ENCODE data around the gene CD24.

DNA sequence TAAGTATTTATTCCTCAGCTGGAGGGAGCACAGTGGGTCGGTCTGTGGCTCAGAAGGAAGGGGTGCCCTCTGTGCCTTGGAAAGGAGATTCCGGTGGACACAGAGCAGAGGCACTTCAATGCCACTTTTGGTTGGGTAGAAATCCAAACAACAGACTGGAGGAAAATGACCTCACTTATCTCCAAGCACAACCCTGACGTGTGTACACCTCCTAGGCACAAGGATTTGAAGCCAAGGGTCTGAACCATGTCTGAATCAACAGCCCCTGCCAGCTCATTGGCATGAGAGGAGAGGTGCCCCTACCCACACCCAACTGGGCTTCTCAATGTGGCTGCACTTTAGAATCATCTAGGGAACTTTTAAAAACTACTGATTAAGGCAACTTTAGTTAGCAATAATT lies 13.4 kb downstream of the CD24 start:
- TF ChIP-seq, protein P1, sequence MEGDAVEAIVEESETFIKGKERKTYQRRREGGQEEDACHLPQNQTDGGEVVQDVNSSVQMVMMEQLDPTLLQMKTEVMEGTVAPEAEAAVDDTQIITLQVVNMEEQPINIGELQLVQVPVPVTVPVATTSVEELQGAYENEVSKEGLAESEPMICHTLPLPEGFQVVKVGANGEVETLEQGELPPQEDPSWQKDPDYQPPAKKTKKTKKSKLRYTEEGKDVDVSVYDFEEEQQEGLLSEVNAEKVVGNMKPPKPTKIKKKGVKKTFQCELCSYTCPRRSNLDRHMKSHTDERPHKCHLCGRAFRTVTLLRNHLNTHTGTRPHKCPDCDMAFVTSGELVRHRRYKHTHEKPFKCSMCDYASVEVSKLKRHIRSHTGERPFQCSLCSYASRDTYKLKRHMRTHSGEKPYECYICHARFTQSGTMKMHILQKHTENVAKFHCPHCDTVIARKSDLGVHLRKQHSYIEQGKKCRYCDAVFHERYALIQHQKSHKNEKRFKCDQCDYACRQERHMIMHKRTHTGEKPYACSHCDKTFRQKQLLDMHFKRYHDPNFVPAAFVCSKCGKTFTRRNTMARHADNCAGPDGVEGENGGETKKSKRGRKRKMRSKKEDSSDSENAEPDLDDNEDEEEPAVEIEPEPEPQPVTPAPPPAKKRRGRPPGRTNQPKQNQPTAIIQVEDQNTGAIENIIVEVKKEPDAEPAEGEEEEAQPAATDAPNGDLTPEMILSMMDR (IDR thresholded peaks at IDR 0.05; ENCODE audit: insufficient read depth, low read length) = no peak
- TF ChIP-seq POLR2AphosphoS5 (IDR thresholded peaks at IDR 0.05; ENCODE audit: low read depth) (no peak), GABPA (IDR thresholded peaks at IDR 0.05; ENCODE audit: low read depth) (no peak), SPI1 (IDR thresholded peaks at IDR 0.05; ENCODE audit: borderline replicate concordance, low read depth) (no peak)
- TF ChIP-seq, protein P2, sequence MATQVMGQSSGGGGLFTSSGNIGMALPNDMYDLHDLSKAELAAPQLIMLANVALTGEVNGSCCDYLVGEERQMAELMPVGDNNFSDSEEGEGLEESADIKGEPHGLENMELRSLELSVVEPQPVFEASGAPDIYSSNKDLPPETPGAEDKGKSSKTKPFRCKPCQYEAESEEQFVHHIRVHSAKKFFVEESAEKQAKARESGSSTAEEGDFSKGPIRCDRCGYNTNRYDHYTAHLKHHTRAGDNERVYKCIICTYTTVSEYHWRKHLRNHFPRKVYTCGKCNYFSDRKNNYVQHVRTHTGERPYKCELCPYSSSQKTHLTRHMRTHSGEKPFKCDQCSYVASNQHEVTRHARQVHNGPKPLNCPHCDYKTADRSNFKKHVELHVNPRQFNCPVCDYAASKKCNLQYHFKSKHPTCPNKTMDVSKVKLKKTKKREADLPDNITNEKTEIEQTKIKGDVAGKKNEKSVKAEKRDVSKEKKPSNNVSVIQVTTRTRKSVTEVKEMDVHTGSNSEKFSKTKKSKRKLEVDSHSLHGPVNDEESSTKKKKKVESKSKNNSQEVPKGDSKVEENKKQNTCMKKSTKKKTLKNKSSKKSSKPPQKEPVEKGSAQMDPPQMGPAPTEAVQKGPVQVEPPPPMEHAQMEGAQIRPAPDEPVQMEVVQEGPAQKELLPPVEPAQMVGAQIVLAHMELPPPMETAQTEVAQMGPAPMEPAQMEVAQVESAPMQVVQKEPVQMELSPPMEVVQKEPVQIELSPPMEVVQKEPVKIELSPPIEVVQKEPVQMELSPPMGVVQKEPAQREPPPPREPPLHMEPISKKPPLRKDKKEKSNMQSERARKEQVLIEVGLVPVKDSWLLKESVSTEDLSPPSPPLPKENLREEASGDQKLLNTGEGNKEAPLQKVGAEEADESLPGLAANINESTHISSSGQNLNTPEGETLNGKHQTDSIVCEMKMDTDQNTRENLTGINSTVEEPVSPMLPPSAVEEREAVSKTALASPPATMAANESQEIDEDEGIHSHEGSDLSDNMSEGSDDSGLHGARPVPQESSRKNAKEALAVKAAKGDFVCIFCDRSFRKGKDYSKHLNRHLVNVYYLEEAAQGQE (IDR thresholded peaks at IDR 0.05; ENCODE audit: insufficient replicate concordance, low read depth) = no peak
